ENCODE results near the gene PROB1.
"Not testable (repeated sequence)": the region's sequence is repeated elsewhere in the genome, so short reads cannot be mapped to it uniquely, and the experiment has no call there.

The PROB1 gene

DNA sequence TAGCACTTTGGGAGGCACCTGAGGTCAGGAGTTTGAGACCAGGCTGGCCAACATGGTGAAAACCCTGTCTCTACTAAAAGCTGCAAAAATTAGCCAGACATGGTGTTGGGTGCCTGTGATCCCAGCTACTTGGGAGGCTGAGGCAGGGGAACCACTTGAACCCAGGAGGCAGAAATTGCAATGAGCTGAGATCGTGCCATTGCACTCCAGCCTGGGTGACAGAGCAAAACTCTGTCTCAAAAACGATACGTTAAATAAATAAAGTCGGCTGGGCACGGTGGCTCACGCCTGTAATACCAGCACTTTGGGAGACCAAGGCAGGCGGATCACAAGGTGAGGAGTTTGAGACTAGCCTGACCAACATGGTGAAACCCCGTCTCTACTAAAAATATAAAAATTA is 39.0 kb downstream of the PROB1 start:
- H3K4me3 ChIP-seq (ENCODE audit: low read depth, low read length); H3K36me3 ChIP-seq (ENCODE audit: insufficient read depth, low read length): not testable (repeated sequence)
- peaks cover 80% of the 10 kb centered on the region for H3K79me2 ChIP-seq (ENCODE audit: control insufficient read depth, insufficient read depth, low read length, unreplicated experiment)

GRCh38 chr5:139354186-139354585 is 40.7 kb downstream of the PROB1 start:
- no peak overlapping the region for H3K27ac ChIP-seq (ENCODE audit: low read depth, low read length)
- peaks cover 7% of the 10 kb centered on the region; the same call in 1 of the 2 replicates for H3K36me3 ChIP-seq (ENCODE audit: insufficient read depth, low read length)
- H3K4me3 ChIP-seq (ENCODE audit: low read depth, low read length), result no peak overlapping the region
- H2AFZ ChIP-seq (ENCODE audit: low read length, unreplicated experiment), result no peak overlapping the region
- no peaks in the 10 kb centered on the region for H3K27me3 ChIP-seq (ENCODE audit: insufficient read depth, low read length)
- H3K4me1 ChIP-seq (ENCODE audit: control insufficient read depth, insufficient read depth, low read length, unreplicated experiment), result peaks cover 6% of the 10 kb centered on the region
- peaks cover 78% of the 10 kb centered on the region for H3K79me2 ChIP-seq (ENCODE audit: control insufficient read depth, insufficient read depth, low read length, unreplicated experiment)

More for the DNA sequence above, 39.0 kb downstream of the PROB1 start:
- H3K4me1 ChIP-seq (ENCODE audit: control insufficient read depth, insufficient read depth, low read length, unreplicated experiment), result peaks cover 15% of the 10 kb centered on the region
- not testable (repeated sequence) for H3K27me3 ChIP-seq (ENCODE audit: insufficient read depth, low read length); H2AFZ ChIP-seq (ENCODE audit: low read length, unreplicated experiment); H3K27ac ChIP-seq (ENCODE audit: low read depth, low read length)

DNA sequence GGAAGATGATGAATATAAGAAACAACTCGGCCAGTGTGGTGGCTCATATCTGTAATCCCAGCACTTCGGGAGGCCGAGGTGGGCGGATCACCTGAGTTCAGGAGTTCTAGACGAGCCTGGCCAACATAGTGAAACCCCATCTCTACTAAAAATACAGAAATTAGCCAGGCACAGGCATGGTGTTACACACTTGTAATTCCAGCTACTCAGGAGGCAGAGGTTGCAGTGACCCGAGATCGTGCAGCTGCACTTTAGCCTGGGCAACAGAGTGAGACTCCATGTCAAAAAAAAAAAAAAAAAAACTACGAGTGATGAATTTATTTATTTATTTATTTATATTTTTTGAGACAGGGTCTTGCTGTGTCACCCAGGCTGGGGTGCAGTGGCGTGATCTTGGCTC is 47.0 kb downstream of the PROB1 start:
- H2AFZ ChIP-seq (ENCODE audit: low read length, unreplicated experiment); H3K4me3 ChIP-seq (ENCODE audit: low read depth, low read length); H3K36me3 ChIP-seq (ENCODE audit: insufficient read depth, low read length); H3K27ac ChIP-seq (ENCODE audit: low read depth, low read length); H3K27me3 ChIP-seq (ENCODE audit: insufficient read depth, low read length): not testable (repeated sequence)
- Histone ChIP-seq H3K4me1 (ENCODE audit: control insufficient read depth, insufficient read depth, low read length, unreplicated experiment) (peaks cover 16% of the 10 kb centered on the region), H3K79me2 (ENCODE audit: control insufficient read depth, insufficient read depth, low read length, unreplicated experiment) (peaks cover 86% of the 10 kb centered on the region)

DNA sequence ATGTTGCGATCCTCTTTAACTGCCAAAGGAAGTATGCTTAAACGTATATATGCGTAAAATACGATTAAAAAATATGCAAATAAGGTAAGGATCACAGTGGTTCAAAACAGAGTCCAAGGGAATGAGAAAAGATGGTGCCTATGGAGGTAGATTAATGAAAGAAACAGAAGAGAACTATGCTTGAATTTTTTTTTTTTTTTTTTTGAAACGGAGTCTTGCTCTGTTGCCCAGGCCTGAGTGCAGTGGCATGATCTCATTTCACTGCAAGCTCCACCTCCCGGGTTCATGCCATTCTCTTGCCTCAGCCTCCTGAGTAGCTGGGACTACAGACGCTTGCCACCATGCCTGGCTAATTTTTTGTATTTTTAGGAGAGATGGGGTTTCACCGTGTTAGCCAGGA is 49.5 kb downstream of the PROB1 start:
- not testable (repeated sequence) for H2AFZ ChIP-seq (ENCODE audit: low read length, unreplicated experiment); H3K27ac ChIP-seq (ENCODE audit: low read depth, low read length); H3K36me3 ChIP-seq (ENCODE audit: insufficient read depth, low read length); H3K27me3 ChIP-seq (ENCODE audit: insufficient read depth, low read length); H3K4me3 ChIP-seq (ENCODE audit: low read depth, low read length)
- Histone ChIP-seq H3K79me2 (ENCODE audit: control insufficient read depth, insufficient read depth, low read length, unreplicated experiment) (peaks cover 78% of the 10 kb centered on the region), H3K4me1 (ENCODE audit: control insufficient read depth, insufficient read depth, low read length, unreplicated experiment) (peaks cover 22% of the 10 kb centered on the region)

DNA sequence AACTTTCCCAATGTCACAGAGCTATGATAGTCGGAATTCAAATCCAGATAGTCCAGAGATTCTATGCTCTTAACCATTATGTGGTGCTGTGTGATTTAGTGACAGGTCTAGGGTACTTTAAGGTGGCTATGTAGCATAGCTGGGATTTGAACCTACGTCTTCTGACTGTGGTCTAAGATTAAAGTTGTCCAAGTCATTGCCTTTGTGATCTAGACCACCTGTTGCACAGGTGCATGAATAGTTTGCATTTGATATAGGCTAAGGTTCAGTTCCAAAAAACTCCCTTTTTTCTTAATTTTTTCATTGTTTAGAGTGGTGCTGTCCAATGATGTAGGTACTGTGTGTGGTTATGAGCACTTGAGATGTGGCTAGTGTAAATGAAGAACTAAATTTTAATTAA is 50.7 kb downstream of the PROB1 start:
- peak overlapping the region; percentile 49 for H3K4me3 ChIP-seq (ENCODE audit: low read depth, low read length)
- peaks cover 22% of the 10 kb centered on the region for H3K4me1 ChIP-seq (ENCODE audit: control insufficient read depth, insufficient read depth, low read length, unreplicated experiment)
- no peaks in the 10 kb centered on the region for H3K27me3 ChIP-seq (ENCODE audit: insufficient read depth, low read length)
- peaks cover 68% of the 10 kb centered on the region for H3K79me2 ChIP-seq (ENCODE audit: control insufficient read depth, insufficient read depth, low read length, unreplicated experiment)
- peaks cover 10% of the 10 kb centered on the region; the same call in 1 of the 2 replicates for H3K36me3 ChIP-seq (ENCODE audit: insufficient read depth, low read length)
- H2AFZ ChIP-seq (ENCODE audit: low read length, unreplicated experiment), result no peak overlapping the region
- no peak overlapping the region for H3K27ac ChIP-seq (ENCODE audit: low read depth, low read length)

DNA sequence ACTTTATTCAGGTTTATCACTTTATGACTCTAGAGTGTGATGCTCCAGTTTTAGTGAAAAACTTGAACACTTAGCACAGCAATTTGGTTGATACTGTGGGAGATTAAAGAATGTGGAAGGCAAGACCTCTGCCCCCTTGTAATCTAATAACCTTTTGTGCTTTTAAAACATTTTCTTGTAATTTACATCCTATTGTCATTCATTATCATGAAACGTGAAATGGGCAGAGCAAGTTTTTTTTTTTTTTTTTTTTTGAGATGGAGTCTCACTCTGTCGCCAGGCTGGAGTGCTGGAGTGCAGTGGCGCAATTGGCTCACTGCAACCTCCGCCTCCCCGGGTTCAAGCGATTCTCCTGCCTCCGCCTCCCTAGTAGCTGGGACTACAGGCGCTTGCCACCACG is 51.4 kb downstream of the PROB1 start:
- peaks cover 63% of the 10 kb centered on the region for H3K79me2 ChIP-seq (ENCODE audit: control insufficient read depth, insufficient read depth, low read length, unreplicated experiment)
- H2AFZ ChIP-seq (ENCODE audit: low read length, unreplicated experiment), result no peak overlapping the region
- H3K4me3 ChIP-seq (ENCODE audit: low read depth, low read length), result peak overlapping the region; percentile 86
- H3K27me3 ChIP-seq (ENCODE audit: insufficient read depth, low read length), result no peaks in the 10 kb centered on the region
- peaks cover 22% of the 10 kb centered on the region for H3K4me1 ChIP-seq (ENCODE audit: control insufficient read depth, insufficient read depth, low read length, unreplicated experiment)
- H3K36me3 ChIP-seq (ENCODE audit: insufficient read depth, low read length), result peaks cover 10% of the 10 kb centered on the region; the same call in 1 of the 2 replicates
- no peak overlapping the region for H3K27ac ChIP-seq (ENCODE audit: low read depth, low read length)

DNA sequence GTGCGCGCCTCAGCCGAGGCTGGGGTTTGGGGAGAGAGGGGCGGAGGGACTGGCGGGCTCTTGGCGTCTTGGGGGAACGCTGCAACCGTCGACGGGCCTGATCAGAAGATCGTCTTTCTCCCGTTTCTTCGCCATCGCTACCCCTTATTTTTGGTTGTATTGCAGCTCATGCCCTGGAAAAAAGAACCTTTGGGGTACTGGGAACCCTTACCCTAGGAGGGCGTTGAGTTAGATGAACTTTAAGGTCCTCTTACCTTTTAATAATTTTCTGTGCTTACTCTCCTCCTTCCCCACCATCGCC is 52.5 kb downstream of the PROB1 start:
- H3K27ac ChIP-seq (ENCODE audit: low read depth, low read length), result peak overlapping the region; percentile 95
- H3K4me3 ChIP-seq (ENCODE audit: low read depth, low read length), result peak overlapping the region; percentile 86
- peaks cover 22% of the 10 kb centered on the region for H3K4me1 ChIP-seq (ENCODE audit: control insufficient read depth, insufficient read depth, low read length, unreplicated experiment)
- H2AFZ ChIP-seq (ENCODE audit: low read length, unreplicated experiment), result no peak overlapping the region
- peaks cover 10% of the 10 kb centered on the region; the same call in 1 of the 2 replicates for H3K36me3 ChIP-seq (ENCODE audit: insufficient read depth, low read length)
- H3K79me2 ChIP-seq (ENCODE audit: control insufficient read depth, insufficient read depth, low read length, unreplicated experiment), result peaks cover 56% of the 10 kb centered on the region
- H3K27me3 ChIP-seq (ENCODE audit: insufficient read depth, low read length), result no peaks in the 10 kb centered on the region

GRCh38 chr5:139341689-139342422 is 53.0 kb downstream of the PROB1 start, which contains the start of gene PAIP2:
PAIP2 (plus strand) TSS chr5:139341854; CDS start chr5:139363785, 21,931 bp downstream.
- Histone ChIP-seq H3K4me3 (ENCODE audit: low read depth, low read length) (peak within 1 kb of the TSS; percentile 86), H3K79me2 (ENCODE audit: control insufficient read depth, insufficient read depth, low read length, unreplicated experiment) (peaks cover 50% of the 10 kb centered on the region), H3K27me3 (ENCODE audit: insufficient read depth, low read length) (no peaks in the 10 kb centered on the region), H3K4me1 (ENCODE audit: control insufficient read depth, insufficient read depth, low read length, unreplicated experiment) (peaks cover 22% of the 10 kb centered on the region), H3K27ac (ENCODE audit: low read depth, low read length) (peak within 1 kb of the TSS; percentile 95), H3K36me3 (ENCODE audit: insufficient read depth, low read length) (peaks cover 10% of the 10 kb centered on the region; the same call in 1 of the 2 replicates), H2AFZ (ENCODE audit: low read length, unreplicated experiment) (peak within 1 kb of the TSS; percentile 47)

GRCh38 chr5:139341187-139341688 is 53.7 kb downstream of the PROB1 start:
- Histone ChIP-seq H3K4me1 (ENCODE audit: control insufficient read depth, insufficient read depth, low read length, unreplicated experiment) (peaks cover 22% of the 10 kb centered on the region), H3K27ac (ENCODE audit: low read depth, low read length) (no peak overlapping the region), H3K27me3 (ENCODE audit: insufficient read depth, low read length) (no peaks in the 10 kb centered on the region), H3K79me2 (ENCODE audit: control insufficient read depth, insufficient read depth, low read length, unreplicated experiment) (peaks cover 44% of the 10 kb centered on the region), H3K36me3 (ENCODE audit: insufficient read depth, low read length) (peaks cover 10% of the 10 kb centered on the region; the same call in 1 of the 2 replicates), H2AFZ (ENCODE audit: low read length, unreplicated experiment) (no peak overlapping the region), H3K4me3 (ENCODE audit: low read depth, low read length) (peak overlapping the region; percentile 86)
